ENCODE results near the gene PPP1R14C.
A peak's percentile ranks its signal among the peaks of the same experiment; 100 is the strongest.

PPP1R14C gene

DNA sequence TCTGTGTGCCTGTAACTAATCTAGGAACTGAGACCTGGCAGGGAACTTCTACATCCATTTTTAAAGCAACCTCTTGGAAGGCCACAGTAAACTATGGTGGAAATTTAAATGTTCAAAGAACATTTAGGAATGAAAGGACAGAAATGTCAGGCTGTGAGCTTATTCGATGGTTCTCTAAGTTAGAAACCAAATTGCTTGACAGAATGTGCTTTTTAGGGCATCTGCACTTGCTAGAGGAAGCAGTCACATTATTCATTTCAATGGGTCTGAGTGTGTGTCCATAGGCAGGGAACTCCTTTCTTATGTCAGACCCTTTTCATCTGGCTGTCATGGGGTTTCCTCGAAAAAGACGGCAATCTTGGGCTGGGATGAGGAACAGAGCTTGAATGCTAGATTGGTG lies 84.4 kb downstream of the PPP1R14C start:
- no peak for DNase-seq

DNA sequence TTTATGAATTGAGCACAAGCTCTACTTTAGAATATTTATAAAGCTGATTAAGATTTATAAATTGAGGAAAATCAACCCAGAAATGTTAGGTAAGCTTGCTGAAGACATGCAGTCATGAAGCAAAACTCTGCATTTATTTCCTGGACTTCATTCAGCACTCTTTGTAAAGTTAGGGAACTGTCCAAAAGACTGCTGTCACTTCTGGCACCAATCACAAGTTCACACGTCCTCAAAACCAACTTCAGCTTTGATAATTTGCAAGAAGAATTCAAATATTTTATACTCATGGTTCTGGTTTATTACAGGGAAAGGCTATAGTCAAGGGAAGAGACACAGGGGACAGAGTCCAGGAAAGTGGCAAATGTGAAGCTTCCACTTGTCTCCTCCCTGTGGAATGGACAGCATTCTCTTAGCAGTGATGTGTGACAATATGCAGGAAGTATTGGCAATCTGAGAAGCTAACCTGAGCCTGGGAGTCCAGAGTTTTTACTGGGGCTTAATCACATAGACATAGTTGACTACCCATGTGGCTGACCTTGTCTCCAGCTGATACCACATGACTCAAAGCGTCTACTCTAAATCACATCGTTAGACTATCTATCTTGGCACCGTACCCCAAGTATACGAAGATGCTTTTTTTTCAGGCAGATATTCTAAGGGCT lies 85.4 kb downstream of the PPP1R14C start:
- DNase-seq, result no peak

DNA sequence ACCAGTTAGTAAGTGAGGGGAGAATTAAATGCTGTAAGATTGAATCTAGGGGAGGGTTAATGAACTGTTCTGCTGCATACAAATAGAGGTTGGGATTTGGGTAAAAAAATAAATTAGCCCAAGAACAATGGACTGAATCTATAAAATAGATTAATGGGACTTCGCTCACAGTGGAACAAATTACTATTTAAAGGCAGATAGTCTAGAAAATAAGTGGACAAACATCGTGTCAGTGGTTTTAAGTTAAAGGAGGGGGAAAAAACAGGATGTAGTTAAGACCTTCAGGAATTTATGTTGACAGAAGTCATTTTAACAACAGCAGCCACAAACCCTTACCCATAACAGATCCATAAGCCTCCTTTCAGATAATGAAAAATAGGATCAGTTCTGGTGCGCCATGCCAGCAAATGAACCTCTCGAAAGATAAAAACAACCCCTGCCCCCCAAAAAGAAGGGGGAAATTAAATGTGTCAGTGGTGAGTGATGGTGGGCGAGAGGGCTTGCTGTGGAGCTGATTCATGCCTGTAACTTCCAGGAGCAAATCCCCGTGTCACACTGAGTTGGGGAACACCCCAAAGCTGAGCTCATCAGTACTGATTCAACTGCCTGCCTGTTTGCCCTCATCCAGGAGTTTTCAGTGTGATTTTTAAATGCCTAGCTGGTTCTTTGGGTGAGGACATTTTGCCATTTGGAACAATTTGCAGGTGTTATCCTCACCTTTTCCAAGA lies 86.8 kb downstream of the PPP1R14C start:
- no peak for DNase-seq

DNA sequence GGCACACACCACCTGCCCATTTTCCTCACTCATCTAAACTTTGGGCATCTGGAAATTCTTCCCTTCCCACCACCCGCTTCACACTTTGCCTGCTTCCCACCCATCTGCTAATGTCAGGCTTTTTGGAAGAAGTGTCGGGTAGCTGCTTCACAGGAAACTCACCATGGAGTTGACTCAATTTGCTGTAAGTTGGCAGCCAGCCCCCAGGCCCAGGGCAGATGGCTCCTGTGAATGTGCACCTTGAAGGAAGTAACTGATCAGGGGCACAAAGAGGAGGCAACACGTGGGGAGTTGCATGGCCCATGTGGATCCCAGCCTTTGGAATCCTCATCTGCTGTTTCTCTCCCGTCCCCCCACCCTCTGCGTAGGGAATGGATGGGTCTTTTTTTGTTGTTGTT lies 87.3 kb downstream of the PPP1R14C start:
- DNase-seq, result no peak

DNA sequence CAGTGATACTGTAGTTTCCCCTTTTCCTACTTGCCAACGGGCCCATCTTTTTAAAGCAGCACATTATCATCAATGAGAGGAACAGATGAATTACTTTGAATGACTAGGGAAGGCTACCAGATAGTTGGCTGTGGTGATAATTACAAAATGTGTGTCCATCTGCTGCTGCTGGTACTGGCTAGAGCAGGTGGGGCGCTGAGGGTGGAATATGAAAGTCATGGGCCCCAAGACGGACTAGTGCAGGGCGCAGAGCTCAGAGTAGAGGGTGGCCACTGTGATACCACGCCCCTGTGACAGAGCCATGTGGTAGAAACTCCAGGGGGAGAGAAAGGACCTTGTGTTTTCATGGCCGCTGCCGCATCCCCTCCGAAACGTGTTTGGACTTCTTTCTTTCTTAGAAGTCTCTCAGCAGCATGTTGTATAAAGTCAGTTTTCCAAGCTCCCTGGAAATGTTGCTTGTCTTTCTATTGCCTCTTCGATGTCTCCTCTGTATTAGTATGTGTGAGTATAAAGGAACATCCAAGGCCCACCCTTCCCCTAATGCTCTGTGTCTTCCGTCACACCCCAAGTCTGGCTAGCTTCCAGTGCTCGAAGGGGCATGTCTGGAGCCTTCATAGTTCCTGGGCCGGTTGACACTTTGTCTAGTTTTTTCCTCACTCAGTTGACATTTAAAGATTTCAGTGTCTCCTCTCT lies 88.1 kb downstream of the PPP1R14C start:
- DNase-seq, result no peak

DNA sequence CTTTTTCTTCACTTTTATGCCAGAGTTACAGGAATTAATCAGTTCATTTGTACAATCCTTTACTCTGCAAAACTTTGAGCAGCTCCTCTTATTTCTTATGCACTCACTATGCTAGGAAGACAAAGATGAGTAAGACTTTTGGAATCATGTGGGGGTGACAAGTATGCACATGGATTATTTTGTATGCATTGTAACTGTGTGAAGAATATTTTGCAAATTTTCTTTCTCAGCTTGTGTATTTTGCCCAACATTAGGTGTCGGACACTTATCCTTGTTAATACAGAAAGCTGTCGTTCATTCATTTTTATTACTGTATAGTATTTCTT lies 88.6 kb downstream of the PPP1R14C start:
- DNase-seq, result no peak

DNA sequence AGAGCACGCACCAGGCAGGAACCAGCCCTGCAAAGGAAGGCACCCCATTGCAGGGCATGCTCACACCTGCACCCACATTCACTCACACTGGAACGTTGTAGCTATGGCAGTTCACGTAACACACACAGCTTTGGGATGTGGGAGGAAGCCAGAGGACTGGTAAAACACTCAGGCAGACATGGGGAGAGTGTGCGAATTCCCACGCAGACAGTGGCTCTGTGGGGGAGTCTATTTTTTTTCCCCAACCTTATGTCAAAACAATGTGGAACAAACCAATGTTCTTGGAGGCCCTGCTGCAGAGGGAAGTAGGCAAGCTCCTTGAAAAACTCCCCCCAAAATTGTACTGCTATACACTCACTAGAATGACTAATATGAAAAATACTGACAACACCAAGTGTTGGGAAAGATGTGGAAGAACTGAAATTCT lies 91.0 kb downstream of the PPP1R14C start:
- no peak for DNase-seq

DNA sequence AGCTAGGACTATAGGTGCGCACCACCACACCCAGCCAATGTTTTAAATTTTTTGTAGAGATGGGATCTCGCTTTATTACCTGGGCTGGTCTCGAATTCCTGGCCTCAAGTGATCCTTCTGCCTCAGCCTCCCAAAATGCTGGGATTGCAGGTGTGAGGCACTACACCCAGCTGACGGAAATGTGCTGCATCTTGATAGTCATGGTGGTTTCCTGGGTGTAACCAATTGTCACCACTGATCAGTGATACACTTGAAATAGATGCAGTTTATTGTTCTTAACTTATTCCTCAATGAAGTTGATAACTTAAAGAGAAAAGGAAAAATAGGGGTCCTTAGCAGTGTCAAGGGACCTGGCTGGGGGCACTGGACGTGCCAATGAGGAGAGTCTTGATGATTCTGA lies 92.4 kb downstream of the PPP1R14C start:
- no peak for DNase-seq

DNA sequence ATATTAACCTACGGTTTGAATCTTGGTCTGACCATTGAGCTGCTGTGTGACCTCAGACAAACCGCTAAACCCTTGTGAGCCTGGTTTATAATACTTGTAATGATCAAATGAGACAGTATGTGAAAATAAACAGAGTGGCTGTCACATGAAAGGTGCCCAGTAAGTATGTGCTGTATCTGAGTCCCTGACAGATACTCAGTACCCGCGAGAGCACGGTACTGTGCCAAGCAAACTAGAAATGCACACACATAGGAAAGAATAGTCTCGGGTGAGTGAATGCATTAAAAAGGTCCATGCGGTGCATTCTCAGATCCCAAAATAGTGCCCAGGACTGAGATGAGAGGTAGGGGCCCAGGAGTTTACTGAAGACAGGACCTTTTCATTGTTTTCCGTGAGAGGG lies 93.3 kb downstream of the PPP1R14C start:
- no peak for DNase-seq

DNA sequence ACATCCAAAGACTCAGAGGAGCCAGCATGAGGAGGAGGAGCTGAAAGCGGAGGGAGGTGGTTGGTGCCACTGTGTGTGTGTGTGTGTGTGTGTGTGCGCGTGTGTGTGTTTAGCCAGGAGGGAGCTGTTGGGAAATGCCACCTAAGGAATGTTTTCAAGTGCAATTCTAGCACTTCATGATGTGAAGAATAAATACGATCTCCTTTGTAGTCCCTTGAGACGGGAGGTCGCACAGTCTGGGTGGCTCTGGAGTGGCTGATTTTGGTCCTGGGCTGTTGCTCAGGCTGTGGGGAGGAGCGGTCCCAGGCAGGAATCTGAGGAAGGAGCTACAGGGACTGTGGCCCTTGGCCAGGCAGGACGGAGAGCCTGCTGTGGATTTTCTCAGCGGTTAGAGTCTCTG lies 93.7 kb downstream of the PPP1R14C start:
- DNase-seq, result no peak

DNA sequence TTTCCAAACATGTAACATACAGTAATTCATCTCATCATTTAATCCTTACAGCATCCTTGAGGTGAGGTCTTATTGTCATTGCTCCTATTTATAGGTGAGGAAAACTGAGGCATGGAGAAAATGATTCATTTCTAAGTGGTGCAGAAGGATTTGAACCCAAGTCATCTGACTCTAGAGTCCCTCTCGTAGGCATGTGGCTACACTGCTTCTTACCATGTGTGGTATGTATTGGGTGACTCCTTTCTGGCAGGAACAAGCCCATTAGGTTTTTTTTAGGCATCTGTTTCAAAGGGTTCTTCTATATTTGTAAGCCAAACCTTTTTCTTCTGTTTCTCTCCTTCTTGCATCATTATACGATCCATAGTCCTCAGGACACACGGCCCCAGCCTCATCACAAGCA lies 94.8 kb downstream of the PPP1R14C start:
- DNase-seq, result no peak

DNA sequence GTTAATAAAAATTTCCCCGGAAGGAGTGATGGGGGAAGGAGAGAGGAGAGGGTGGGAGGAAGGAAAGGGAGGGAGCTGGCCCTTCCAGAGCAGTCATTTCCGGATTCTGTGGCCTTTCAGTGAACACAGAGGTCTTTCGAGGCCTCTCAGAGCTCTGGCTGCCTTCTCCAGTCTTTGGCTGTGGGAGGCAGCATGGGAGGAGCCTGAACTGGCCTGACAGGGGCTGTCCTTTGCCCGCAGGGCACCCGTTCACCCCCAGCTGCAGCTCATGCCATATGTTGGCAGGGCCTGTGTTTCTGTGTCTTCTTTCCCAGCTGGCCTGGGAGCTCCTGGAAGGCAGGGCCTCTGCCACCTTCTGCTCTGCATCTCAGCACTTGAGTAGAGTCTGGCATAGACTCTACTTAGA lies 95.5 kb downstream of the PPP1R14C start:
- no peak for DNase-seq

DNA sequence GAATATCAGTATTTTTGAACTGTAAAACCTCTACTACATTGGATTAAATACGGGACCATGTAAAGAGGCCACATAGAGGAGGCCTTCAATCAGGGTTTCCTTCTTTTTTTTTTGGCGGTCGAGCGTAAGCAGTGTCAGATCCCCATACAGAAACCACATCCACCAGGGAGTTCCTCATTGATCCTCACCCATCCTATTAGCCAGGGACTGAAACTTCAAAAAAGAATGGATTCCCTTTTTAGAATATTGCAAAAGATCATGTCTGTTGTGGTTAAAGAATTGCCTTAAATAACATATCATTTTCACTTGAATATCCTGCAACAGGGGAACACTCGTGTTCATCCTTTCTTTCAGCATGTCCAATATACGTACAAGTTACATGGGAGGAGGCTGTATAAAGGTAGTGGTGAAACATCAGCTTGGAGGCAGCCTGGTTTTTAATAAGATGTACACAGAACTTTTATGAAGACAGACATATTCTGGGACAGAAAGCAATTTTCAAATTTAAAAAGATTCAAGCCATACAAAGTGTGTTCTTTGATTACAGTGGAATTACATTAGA lies 96.1 kb downstream of the PPP1R14C start:
- no peak for DNase-seq

DNA sequence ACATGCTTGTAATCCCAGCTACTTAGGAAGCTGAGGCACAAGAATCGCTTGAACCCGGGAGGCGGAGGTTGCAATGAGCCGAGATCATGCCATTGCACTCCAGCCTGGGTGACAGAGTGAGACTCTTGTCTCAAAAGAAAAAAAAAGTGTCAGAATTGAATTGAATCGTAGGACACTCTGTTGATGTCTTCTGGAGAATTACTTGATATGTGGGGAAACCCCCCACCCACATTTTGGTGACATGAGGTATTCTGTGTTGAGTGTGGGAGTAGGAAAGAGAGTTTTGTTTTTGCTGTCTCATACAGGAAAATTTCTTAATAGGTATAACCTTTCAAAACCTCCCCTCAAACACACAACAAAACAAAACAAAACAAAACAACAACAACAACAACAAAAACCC lies 98.9 kb downstream of the PPP1R14C start:
- peak; percentile 76 for DNase-seq

DNA sequence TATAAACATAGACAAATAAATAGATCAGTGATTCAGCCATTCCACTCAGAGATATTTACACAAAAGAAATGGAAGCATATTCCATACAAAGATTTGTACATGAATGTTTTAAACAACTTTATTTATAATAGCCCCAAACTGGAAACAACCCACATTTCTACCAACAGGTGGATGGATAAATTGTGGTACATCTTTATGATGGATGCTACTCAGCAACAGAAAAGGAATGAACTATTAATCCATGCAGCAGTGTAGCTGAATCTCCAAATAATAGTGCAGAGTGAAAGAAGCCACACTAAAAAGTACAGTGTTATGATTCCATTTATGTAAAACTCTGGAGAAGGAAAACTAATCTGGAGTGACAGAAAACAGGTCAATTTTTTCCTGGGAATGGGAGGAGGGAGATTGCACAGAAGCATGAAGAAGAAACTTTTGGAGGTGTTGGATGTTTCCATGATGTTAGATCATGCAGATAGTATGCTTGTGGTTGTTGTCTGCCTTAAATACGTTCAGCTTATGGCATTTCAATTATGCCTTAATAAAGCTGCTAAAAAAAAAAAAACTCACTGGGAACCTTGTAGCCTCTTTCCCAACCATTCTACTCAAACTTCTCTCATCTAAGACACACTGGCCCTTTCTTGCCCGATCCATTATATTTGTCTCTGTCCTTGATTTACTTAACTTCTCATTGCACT lies 100.9 kb downstream of the PPP1R14C start:
- DNase-seq, result no peak

DNA sequence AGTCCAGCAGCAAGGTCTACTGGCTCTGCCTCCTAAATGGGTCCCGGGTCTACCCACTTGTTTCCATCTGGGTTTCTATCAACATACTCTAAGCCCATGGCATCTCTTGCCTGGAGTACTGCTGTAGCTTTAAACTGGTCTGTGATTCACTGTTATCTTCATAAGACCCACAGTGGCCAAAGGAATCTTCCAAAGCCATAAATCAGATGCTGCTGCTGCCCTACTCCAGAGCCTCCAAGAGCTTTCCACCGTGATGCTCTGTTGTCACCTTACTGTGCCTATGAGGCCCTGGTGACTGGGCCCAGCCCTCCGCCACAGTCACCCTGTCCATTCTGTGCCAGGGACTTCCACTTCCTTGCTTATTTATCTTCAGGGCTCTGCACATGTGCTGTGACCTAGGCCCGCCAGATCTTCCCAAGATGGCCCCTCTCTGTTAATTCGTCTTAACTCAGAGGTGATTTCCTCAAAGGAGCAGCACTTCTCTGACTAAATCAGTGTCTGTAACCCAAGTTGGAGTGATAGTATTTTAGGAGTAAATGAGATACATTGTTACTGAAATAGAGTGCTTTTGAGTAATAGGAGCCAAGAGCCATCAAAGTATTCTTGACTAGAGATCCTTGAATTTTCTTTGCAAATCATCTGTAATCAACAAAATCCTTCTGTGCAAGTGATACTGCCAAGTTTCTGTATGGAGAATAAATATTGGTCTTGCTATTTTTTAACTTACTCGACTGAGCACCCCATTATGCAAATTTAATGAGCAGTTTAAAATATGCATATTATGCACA lies 102.5 kb downstream of the PPP1R14C start:
- no peak for DNase-seq

DNA sequence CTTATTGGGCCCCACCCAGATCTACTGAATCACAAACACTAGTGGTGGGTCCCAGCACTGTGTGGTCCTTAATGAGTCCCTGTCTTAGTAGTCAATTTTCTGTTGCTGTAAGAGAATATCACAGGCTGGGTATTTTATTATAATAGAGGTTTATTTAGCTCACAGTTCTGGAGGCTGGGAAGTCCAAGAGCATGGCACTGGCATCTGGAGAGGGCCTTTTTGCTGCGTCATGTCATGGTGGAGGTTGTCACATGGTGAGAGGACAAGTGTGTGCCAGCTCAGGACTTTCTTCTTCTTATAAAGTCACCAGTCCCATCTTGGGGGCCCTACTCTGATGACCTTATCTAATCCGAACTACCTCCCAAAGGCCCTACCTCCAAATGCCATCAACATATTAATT lies 105.0 kb downstream of the PPP1R14C start:
- no peak for DNase-seq

DNA sequence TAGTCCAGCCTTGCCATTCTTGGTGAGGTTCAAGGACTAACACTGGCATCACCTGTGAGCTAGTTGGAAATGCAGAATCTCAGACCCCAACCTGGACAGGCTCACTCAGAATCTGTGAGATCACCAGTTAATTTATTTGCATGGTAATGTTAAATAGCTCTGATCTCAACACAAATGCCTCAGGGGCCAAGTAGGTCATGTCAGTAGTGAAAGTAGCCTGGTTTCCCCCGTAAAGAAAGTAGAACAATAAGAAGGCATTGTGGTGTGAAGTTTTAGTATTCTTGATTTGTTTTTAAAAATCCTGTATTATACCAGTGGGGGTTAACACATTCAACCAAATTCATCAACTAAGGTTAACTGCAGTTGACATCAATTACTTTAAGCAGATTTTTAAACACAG lies 105.5 kb downstream of the PPP1R14C start:
- no peak for DNase-seq

DNA sequence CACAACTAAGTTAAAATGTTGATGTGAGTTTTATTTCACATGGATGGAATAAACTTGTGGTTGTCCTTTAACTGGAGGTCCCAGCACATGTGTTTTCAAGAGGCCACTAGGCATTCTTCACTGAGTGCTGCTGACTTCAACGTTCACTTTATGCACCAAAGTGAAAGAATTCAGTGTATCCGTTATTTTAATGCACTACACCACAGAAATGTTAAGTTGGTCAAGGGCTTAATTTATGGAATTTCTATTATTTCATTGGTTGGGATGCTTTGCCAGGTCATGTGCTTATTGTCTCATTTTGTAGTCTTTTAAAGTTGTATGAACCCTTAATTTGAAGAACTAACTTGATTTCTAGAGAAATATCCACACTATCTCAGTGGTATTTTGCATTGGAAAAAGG lies 106.4 kb downstream of the PPP1R14C start:
- no peak for DNase-seq

DNA sequence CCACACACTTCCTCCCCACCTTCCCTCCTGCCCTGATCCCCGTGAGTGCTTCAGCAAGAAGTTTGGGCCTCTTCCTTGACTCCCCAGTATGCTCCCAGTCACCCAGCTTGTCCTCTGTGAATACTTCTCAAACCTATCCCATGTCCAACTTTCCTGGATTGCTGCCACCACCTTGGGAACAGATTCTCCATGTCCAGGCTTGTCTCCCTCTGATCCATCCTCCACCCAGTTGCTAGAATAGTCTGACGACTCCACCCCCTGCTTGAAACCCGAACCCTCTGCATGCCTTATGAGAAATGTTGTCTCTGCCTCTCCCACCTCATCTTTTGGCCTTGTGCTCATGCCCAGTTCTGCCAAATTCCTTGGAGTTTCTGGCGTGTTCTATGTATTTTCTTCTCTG lies 108.0 kb downstream of the PPP1R14C start:
- no peak for DNase-seq

DNA sequence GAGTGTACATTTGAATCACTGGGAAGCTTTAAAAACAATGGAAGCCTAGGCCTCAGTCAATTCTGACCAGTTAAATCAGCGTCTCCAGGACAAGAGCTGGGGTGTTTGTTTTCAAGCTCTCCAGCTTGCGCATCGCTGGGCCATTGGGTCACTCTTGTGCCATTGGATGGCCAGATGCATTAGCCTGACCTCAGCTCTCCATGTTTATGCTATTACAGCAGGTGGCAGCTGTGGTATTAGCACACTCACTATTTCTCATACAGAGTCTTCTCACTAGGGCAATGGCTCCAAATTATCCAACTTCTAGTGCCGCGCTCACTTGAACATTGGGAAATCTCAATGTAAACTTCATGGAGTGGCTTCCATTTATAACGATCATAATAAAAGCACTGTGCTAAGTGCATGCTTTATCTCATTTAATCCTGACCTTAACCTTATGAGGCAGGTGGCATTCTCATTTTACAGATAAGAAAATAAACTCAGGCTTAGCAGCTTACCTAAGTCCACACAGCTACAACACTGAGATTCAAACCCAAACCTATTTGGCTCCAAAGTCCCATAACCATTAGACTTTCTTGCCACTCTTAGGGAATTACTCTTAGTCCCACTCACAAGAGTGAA lies 108.8 kb downstream of the PPP1R14C start:
- DNase-seq, result no peak

Data from stimulated activated CD4-positive, alpha-beta T cell treated with anti-CD3 and anti-CD28 coated beads, Interleukin-4, amount 100 ng/mL, for 24 hours (primary cell).